T-cell (primary cell): ENCODE data around the gene HPN. TPM values are rescaled to one million over a fixed set of nuclear protein-coding genes. Genes with fewer than 3 reads are reported as not detected.
A peak's percentile ranks its signal among the peaks of the same experiment; 100 is the strongest.
"Not testable (repeated sequence)": the region's sequence is repeated elsewhere in the genome, so short reads cannot be mapped to it uniquely, and the experiment has no call there.

Experiments
- ATAC-seq, 4 experiments: fragments of 200-7000 bp in 3 of 4; fragments of 150-1000 bp in 1 of 4; cut with Tn5 transposase; replicated peaks in 1 of 4; 1 replicate in 3 of 4; 2 replicates in 1 of 4; pipeline ENCODE4 v1.10.0; 2021; ENCODE audit warnings: moderate library complexity in 3 of 4, mild to moderate bottlenecking in 2 of 4, moderate number of reproducible peaks in 1 of 4
- CTCF ChIA-PET, 2 donors: fragments of 300-600 bp; sonication (Branson Sonifier 250); formaldehyde crosslinking; loops; one replicate each; lab custom pipeline; 2022; ENCODE audit warnings: antibody characterized with exemption in 2 of 2; lab: Charles Lee
- POLR2A ChIA-PET, 2 donors: fragments of 300-600 bp; sonication (Branson Sonifier 250); formaldehyde crosslinking; loops; one replicate each; lab custom pipeline; 2022; ENCODE audit warnings: antibody characterized with exemption in 2 of 2; lab: Charles Lee
- DNase-seq, 35 experiments: peaks; one replicate each; pipeline versions ENCODE4 v3.0.0 to v3.0.0-alpha.2; 2013 to 2023
- H3K27ac ChIP-seq: one replicate; pipeline ENCODE4 v1.5.1; 2013; ENCODE audit warnings: low read length
- H3K27me3 ChIP-seq, 2 experiments: replicated peaks in 1 of 2; 1 replicate in 1 of 2; 2 replicates in 1 of 2; pipeline versions ENCODE4 v1.6.1 to v1.7.0; 2013; ENCODE audit warnings: low read length in 1 of 2, mixed read lengths in 1 of 2; ENCODE audit not compliant: control insufficient read depth in 2 of 2, insufficient read depth in 2 of 2; ENCODE audit errors: extremely low read depth in 1 of 2
- H3K36me3 ChIP-seq, 2 donors: 1 replicate in 1 of 2; 2 replicates in 1 of 2; pipeline versions ENCODE4 v1.6.1 to v1.7.0; 2013; ENCODE audit warnings: low read length in 1 of 2; ENCODE audit not compliant: control insufficient read depth in 2 of 2, insufficient read depth in 1 of 2; ENCODE audit errors: extremely low read depth in 1 of 2
- H3K4me1 ChIP-seq, 2 experiments: 1 replicate in 1 of 2; 2 replicates in 1 of 2; pipeline versions ENCODE4 v1.6.1 to v1.7.0; 2013; ENCODE audit warnings: low read length in 2 of 2, mixed read lengths in 1 of 2; ENCODE audit not compliant: insufficient read depth in 2 of 2, control insufficient read depth in 1 of 2; ENCODE audit errors: extremely low read depth in 1 of 2
- H3K4me3 ChIP-seq, 2 donors: 1 replicate in 1 of 2; 2 replicates in 1 of 2; pipeline versions ENCODE4 v1.5.1 to v1.7.0; 2013; ENCODE audit warnings: mild to moderate bottlenecking in 2 of 2, low read length in 1 of 2, moderate library complexity in 1 of 2; ENCODE audit not compliant: control insufficient read depth in 1 of 2; ENCODE audit errors: extremely low read depth in 1 of 2
- H3K9me3 ChIP-seq: 2 replicates; pipeline ENCODE4 v1.7.0; 2013
- H3K27ac Mint-ChIP-seq, 2 donors: one replicate each; pipeline ENCODE4 v1.8.0; 2020 to 2021; ENCODE audit warnings: mild to moderate bottlenecking in 2 of 2, mixed read lengths in 2 of 2
- H3K27me3 Mint-ChIP-seq, 2 donors: one replicate each; pipeline ENCODE4 v1.8.0; 2021 to 2022; ENCODE audit warnings: mixed read lengths in 2 of 2
- H3K36me3 Mint-ChIP-seq: one replicate; pipeline ENCODE4 v1.8.0; 2021; ENCODE audit warnings: mixed read lengths
- H3K4me1 Mint-ChIP-seq, 3 donors: one replicate each; pipeline ENCODE4 v1.8.0; 2020 to 2022; ENCODE audit warnings: mixed read lengths in 3 of 3, mild to moderate bottlenecking in 1 of 3
- H3K4me3 Mint-ChIP-seq, 3 donors: one replicate each; pipeline ENCODE4 v1.8.0; 2020 to 2022; ENCODE audit warnings: mild to moderate bottlenecking in 3 of 3, mixed read lengths in 3 of 3, moderate library complexity in 3 of 3
- H3K9me3 Mint-ChIP-seq, 3 donors: one replicate each; pipeline ENCODE4 v1.8.0; 2020 to 2022; ENCODE audit warnings: mixed read lengths in 3 of 3
- WGBS: methylation state at CpG from one replicate; pipeline ENCODE4 v1.1.5; 2013; ENCODE audit warnings: missing lambda C conversion rate; ENCODE audit not compliant: insufficient coverage; 5-methylcytosine and 5-hydroxymethylcytosine counted together
- total RNA-seq, 35 experiments: library from RNA in 6 of 35; stranded (reverse) in 6 of 35; fragments of 120-200 nt in 1 of 35; gene quantifications; one replicate each; pipeline versions ENCODE4 v1.2.1 to v1.2.4 and lab custom pipeline; 2013 to 2026

Gene HPN
- total RNA-seq, 5 donors from 2014 or later (not counting 1 experiment from before 2014, with no cell fraction given) = 0.41 to 0.51 (median 0.46) TPM; not detected in 2

DNA sequence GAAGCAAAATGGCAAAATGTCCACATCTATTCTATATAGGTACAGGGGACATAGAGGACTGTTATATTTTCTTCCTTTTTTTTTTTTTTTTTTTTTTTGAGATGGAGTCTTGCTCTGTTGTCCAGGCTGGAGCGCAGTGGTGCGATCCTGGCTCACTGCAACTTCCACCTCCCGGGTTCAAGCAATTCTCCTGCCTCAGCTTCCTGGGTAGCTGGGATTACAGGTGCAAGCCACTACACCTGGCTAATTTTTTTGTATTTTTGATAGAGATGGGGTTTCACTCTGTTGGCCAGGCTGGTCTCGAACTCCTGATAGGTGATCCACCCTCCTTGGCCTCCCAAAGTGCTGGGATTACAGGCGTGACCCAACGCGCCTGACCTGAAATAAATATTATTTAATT is 43.3 kb upstream of the HPN start:
- DNase-seq, H3K4me3 ChIP-seq, H3K9me3 ChIP-seq, H3K27me3 ChIP-seq, ATAC-seq, H3K36me3 ChIP-seq, H3K36me3 Mint-ChIP-seq, H3K9me3 Mint-ChIP-seq, POLR2A ChIA-PET, H3K27me3 Mint-ChIP-seq: not testable (repeated sequence)
- H3K27ac ChIP-seq = peak overlapping the region; percentile 91
- peak overlapping the region; percentile 67 to 91 (median 71) for H3K4me3 Mint-ChIP-seq
- peak overlapping the region; percentile 98 to 99 for H3K27ac Mint-ChIP-seq
- peaks cover 36 to 70% of the 10 kb centered on the region in 2 experiments for H3K4me1 ChIP-seq
- no CpG with 5 or more reads among the region's 7 CpGs for WGBS
- CTCF ChIA-PET = interaction anchor here in 1 of 2 donors (0.8 kb wide), 1 partner anchor 25 kb away, joined by 6 read pairs; no protein-coding TSS in a partner anchor
- peaks cover 60 to 73% (median 72%) of the 10 kb centered on the region in 3 donors for H3K4me1 Mint-ChIP-seq

DNA sequence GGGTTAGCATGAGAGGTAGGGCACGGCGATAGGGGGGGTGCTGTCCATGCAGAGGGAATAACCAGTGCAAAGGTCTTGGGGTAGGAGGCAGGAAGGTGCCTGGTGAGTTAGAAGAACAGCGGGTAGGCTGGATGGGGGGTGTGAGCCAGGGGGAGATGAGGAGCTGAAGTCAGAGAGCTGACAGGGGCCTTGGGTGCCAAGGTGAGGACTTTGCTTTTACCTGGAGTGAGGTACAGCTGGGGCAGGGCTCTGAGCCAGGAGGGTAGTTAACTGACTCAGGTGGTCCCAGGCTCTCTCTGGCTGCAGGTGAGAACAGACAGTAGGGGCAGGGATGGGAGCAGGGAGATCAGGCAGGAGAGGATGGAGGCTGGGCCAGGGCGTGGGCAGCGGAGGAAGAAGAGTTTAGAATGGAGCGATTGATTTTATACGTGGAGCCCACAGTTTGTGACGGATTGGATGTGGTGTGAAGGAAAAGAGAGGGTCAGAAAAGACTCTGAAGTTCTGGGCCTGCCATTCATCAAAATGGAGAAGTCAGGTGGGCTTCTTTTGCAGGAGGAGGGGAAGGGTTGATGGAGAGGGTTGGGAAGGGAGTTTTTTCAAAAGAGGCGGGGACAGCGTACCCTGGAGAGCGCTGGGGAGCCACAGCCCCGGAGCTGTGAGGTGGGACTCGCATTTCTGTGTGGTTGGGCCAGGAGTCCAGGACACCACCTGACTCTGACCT is 42.6 kb upstream of the HPN start:
- CTCF ChIA-PET = interaction anchor here in 1 of 2 donors (0.6 kb wide), 1 partner anchor 158 kb away, joined by 3 read pairs; no protein-coding TSS in a partner anchor
- POLR2A ChIA-PET = interaction anchor here in 1 of 2 donors (0.6 kb wide), 1 partner anchor 36 kb away, joined by 3 read pairs; no protein-coding TSS in a partner anchor
- no peaks in the 10 kb centered on the region for H3K9me3 Mint-ChIP-seq

DNA sequence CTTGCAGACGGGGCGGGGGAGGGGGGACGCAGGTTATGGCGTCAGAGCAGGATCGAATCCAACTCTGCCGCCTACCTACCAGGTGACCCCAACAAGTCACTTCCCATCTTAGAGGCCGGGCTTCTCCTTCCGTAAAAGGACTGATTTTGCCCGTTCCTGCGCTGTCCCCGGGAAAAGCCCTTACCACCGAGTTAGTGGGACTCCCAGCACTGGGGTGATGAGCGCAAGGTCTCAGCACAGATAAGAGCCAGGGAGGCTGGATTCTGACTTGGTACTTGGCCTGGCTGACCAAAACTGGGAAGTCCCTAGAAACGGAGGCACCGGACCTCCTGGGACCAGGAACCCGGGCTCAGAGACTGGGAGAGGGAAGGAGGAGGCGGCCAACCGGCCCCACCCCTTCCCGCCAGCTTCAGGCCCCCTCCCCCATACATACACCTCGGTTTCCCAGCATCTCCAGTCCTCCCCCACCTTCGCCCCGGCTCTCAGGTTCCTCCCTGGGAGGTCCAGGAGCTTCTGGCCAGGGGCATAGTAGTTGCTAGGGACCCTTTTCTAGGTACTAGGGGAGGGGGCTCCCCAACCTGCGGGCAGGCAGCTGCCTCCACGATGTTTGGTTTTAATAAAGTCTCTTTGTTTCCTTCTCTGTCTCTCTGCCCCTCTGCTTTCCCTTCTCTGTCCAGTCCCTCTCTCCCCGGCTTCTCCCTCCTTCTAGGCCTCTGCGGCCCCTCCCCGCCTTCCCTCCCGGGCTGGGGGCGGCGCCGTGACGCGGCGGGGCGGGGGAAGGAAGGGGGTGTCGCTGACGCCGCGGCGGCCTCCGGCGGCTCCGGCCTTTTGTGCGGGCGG is 41.8 kb upstream of the HPN start, which contains the start of gene GRAMD1A:
Gene GRAMD1A, plus strand, starts transcription at position 826 of the 840 bp plus-strand sequence. CDS start 156 bp downstream, outside the sequence.
- WGBS = 34% methylated on average over 15 of the region's 45 CpGs
- Mint-ChIP-seq H3K4me1 (peaks cover 73 to 76% (median 75%) of the 10 kb centered on the region in 3 donors), H3K9me3 (no peaks in the 10 kb centered on the region), H3K36me3 (peaks cover 8% of the 10 kb centered on the region), H3K4me3 (peak within 1 kb of the TSS; percentile 91 to 98 (median 98)), H3K27me3 (no peaks in the 10 kb centered on the region), H3K27ac (peak within 1 kb of the TSS; percentile 98 to 99)
- H3K27ac ChIP-seq = peak within 1 kb of the TSS; percentile 91
- DNase-seq (peak in 34 of 35 experiments; percentile 29 to 79 (median 59)), ATAC-seq (peak; percentile 31 to 63 (median 54))
- peak within 1 kb of the TSS; percentile 63 to 64 for H3K4me3 ChIP-seq
- H3K4me1 ChIP-seq = peaks cover 36 to 85% of the 10 kb centered on the region in 2 experiments
- H3K9me3 ChIP-seq = no peaks in the 10 kb centered on the region
- ChIA-PET POLR2A (interaction anchor here in 1 of 2 donors (0.6 kb wide), 2 partner anchors 14 to 323 kb away, joined by 3 to 5 read pairs; partner anchors contain the start of gene SCGB2B2), CTCF (interaction anchor here in 1 of 2 donors (0.6 kb wide), 2 partner anchors 158 to 201 kb away, joined by 3 read pairs; no protein-coding TSS in a partner anchor)
- H3K36me3 ChIP-seq = no peaks in the 10 kb centered on the region
- no peaks in the 10 kb centered on the region for H3K27me3 ChIP-seq

More for the DNA sequence above, 42.6 kb upstream of the HPN start:
- no peak for ATAC-seq
- Mint-ChIP-seq H3K36me3 (peaks cover 4% of the 10 kb centered on the region), H3K4me1 (peaks cover 67 to 76% (median 73%) of the 10 kb centered on the region in 3 donors), H3K27ac (peak overlapping the region; percentile 91 to 95), H3K4me3 (peak overlapping the region; percentile 82 to 91 (median 82)), H3K27me3 (no peaks in the 10 kb centered on the region)
- H3K4me3 ChIP-seq = peak overlapping the region; percentile 58 to 64
- H3K9me3 ChIP-seq = no peaks in the 10 kb centered on the region
- no peak for DNase-seq
- H3K27me3 ChIP-seq = no peaks in the 10 kb centered on the region
- WGBS = 73% methylated on average over 13 of the region's 13 CpGs
- H3K36me3 ChIP-seq = no peaks in the 10 kb centered on the region
- peaks cover 36 to 77% of the 10 kb centered on the region in 2 experiments for H3K4me1 ChIP-seq
- peak overlapping the region; percentile 91 for H3K27ac ChIP-seq

DNA sequence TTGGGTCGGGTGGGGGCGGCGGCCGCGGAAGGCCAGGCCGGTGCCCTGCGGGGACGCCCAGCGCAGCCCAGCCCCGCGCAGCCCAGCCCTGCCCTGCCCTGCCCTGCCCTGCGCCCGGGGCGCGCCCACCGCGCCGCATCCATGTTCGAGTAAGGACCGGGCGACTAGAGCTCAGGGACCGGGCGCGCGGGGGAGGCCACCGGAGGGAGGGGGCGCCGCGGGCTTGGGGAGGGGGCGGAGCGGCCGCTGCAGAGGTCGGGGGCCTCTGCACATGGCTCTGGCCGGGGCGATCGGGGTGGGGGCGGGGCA is 41.2 kb upstream of the HPN start:
- Mint-ChIP-seq H3K27me3 (no peaks in the 10 kb centered on the region), H3K9me3 (no peaks in the 10 kb centered on the region), H3K36me3 (peaks cover 8% of the 10 kb centered on the region), H3K27ac (no peak overlapping the region), H3K4me3 (peak overlapping the region in 2 of 3 donors; percentile 34 to 91), H3K4me1 (peaks cover 73 to 80% (median 77%) of the 10 kb centered on the region in 3 donors)
- H3K4me1 ChIP-seq = peaks cover 36 to 88% of the 10 kb centered on the region in 2 experiments
- H3K4me3 ChIP-seq = peak overlapping the region in 1 of 2 donors; percentile 63
- ATAC-seq = peak in 1 of 4 experiments; percentile 30
- 1% methylated on average over 19 of the region's 37 CpGs for WGBS
- H3K9me3 ChIP-seq = no peaks in the 10 kb centered on the region
- DNase-seq = no peak
- H3K27ac ChIP-seq = no peak overlapping the region
- ChIA-PET CTCF (interaction anchor here in 1 of 2 donors (0.6 to 1.9 kb wide), 2 partner anchors 14 to 1214 kb away, joined by 3 to 15 read pairs; partner anchors contain the start of genes ZNF146 and ZNF565), POLR2A (interaction anchor here in 1 of 2 donors (0.6 kb wide), 2 partner anchors 14 to 323 kb away, joined by 3 to 5 read pairs; partner anchors contain the start of gene SCGB2B2)
- no peaks in the 10 kb centered on the region for H3K27me3 ChIP-seq
- H3K36me3 ChIP-seq = peaks cover 0 to under 1% of the 10 kb centered on the region in 2 donors

DNA sequence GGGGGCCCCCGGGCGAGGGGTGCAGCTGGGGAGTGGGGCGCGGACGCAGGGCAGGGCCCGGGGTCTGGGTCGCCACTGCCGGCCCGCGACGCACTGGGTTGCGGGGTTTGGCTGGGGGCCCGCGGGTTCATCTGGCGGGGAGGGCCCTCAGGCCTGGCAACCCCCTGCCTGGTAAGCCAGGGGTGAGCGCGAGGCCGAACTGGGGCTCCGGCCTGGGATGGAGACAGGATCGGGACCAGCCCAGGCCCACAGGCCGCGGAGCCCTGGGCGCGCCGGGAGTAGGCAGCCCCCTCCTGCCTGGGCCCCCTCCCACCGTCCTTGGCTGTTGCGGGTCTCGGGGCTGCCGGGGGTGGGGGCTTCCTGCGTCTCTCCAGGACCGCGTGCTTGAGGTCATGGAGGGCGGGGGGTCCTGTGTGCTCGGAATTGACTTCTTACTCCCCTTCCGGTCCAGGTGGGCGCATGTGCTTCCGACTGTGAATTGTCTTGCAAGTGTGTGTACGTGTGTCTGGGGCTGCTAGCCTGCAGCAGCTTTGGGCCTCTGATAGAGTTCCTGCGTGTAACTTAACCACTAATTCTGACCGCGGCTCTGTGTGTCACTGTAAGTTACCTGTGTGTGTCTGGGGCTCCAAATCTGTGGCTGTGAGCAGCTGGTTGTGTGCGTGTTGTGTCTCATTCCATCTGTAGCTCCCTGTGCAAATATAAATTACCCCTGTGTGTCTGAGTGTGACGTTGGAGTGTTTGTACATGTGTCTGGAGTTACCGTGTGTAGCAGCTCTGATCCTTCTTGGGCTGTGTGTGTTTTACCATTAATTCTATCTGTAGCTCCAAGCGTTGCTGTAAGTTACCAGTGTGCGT is 40.6 kb upstream of the HPN start:
- peaks cover 35 to 86% of the 10 kb centered on the region in 2 experiments for H3K4me1 ChIP-seq
- WGBS = under 1% methylated on average over 28 of the region's 46 CpGs
- peak overlapping the region; percentile 52 to 63 for H3K4me3 ChIP-seq
- no peaks in the 10 kb centered on the region for H3K9me3 ChIP-seq
- ATAC-seq (peak; percentile 35 to 53 (median 37)), DNase-seq (peak; percentile 39 to 80 (median 60))
- Mint-ChIP-seq H3K27ac (peak overlapping the region; percentile 98 to 99), H3K9me3 (no peaks in the 10 kb centered on the region), H3K36me3 (peaks cover 11% of the 10 kb centered on the region), H3K27me3 (no peaks in the 10 kb centered on the region), H3K4me3 (peak overlapping the region; percentile 91 to 98 (median 98)), H3K4me1 (peaks cover 73 to 81% (median 78%) of the 10 kb centered on the region in 3 donors)
- no peaks in the 10 kb centered on the region for H3K27me3 ChIP-seq
- H3K36me3 ChIP-seq = peaks cover 6 to 7% of the 10 kb centered on the region in 2 donors
- ChIA-PET CTCF (interaction anchor here in 1 of 2 donors (0.6 to 1.9 kb wide), 3 partner anchors 11 to 1214 kb away, joined by 3 to 15 read pairs (median 12); partner anchors contain the start of genes ZNF146 and ZNF565), POLR2A (interaction anchor here (0.6 to 1.6 kb wide), 5 partner anchors 12 to 161 kb away, joined by 3 to 11 read pairs (median 3); no protein-coding TSS in a partner anchor)
- H3K27ac ChIP-seq = peak overlapping the region; percentile 73
